ENCODE data around the gene PPP3CA.
A peak's percentile ranks its signal among the peaks of the same experiment; 100 is the strongest.

Gene PPP3CA

GRCh38 chr4:101104312-101105052, 242.8 kb downstream of the PPP3CA start:
- Histone ChIP-seq H3K9ac (ENCODE audit: low read length) (peak overlapping the region; percentile 9; the same call in 1 of the 2 replicates), H3K79me2 (ENCODE audit: insufficient read depth, low read length) (no peaks in the 10 kb centered on the region), H3K9me3 (ENCODE audit: low read length) (no peaks in the 10 kb centered on the region), H3K36me3 (ENCODE audit: insufficient read depth, low read length) (peaks cover 8% of the 10 kb centered on the region; the same call in 1 of the 2 replicates), H3K27ac (ENCODE audit: low read depth, low read length, poor library complexity, severe bottlenecking) (peak overlapping the region; percentile 86), H2AFZ (ENCODE audit: low read length) (no peak overlapping the region), H3F3A (ENCODE audit: insufficient read depth, low read length) (no peaks in the 10 kb centered on the region), H3K27me3 (ENCODE audit: insufficient read depth, low read length) (no peaks in the 10 kb centered on the region), H4K20me1 (ENCODE audit: insufficient read depth, low read length) (no peaks in the 10 kb centered on the region), H3K4me3 (ENCODE audit: low read depth, low read length, poor library complexity, severe bottlenecking) (peak overlapping the region; percentile 3), H3K4me2 (ENCODE audit: low read length) (peak overlapping the region; percentile 45), H3K4me1 (ENCODE audit: insufficient read depth, low read length, severe bottlenecking) (peaks cover 38% of the 10 kb centered on the region), H3K9me2 (ENCODE audit: low read depth, low read length) (no peaks in the 10 kb centered on the region)
- no peak for TF ChIP-seq EZH2 (IDR thresholded peaks at IDR 0.05; ENCODE audit: borderline replicate concordance, low read length)
- TF ChIP-seq, protein P1, sequence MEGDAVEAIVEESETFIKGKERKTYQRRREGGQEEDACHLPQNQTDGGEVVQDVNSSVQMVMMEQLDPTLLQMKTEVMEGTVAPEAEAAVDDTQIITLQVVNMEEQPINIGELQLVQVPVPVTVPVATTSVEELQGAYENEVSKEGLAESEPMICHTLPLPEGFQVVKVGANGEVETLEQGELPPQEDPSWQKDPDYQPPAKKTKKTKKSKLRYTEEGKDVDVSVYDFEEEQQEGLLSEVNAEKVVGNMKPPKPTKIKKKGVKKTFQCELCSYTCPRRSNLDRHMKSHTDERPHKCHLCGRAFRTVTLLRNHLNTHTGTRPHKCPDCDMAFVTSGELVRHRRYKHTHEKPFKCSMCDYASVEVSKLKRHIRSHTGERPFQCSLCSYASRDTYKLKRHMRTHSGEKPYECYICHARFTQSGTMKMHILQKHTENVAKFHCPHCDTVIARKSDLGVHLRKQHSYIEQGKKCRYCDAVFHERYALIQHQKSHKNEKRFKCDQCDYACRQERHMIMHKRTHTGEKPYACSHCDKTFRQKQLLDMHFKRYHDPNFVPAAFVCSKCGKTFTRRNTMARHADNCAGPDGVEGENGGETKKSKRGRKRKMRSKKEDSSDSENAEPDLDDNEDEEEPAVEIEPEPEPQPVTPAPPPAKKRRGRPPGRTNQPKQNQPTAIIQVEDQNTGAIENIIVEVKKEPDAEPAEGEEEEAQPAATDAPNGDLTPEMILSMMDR (IDR thresholded peaks at IDR 0.05; ENCODE audit: low read length): no peak

- Histone ChIP-seq H2AFZ (ENCODE audit: low read length) (no peak overlapping the region), H3K36me3 (ENCODE audit: insufficient read depth, low read length) (peaks cover 15% of the 10 kb centered on the region; the same call in 1 of the 2 replicates), H3K4me1 (ENCODE audit: insufficient read depth, low read length, severe bottlenecking) (peaks cover 38% of the 10 kb centered on the region), H3K27ac (ENCODE audit: low read depth, low read length, poor library complexity, severe bottlenecking) (peak overlapping the region; percentile 86), H3K9me2 (ENCODE audit: low read depth, low read length) (no peaks in the 10 kb centered on the region), H3K4me2 (ENCODE audit: low read length) (peak overlapping the region; percentile 45), H3K27me3 (ENCODE audit: insufficient read depth, low read length) (no peaks in the 10 kb centered on the region), H3K4me3 (ENCODE audit: low read depth, low read length, poor library complexity, severe bottlenecking) (peak overlapping the region; percentile 3), H3K79me2 (ENCODE audit: insufficient read depth, low read length) (no peaks in the 10 kb centered on the region), H3F3A (ENCODE audit: insufficient read depth, low read length) (no peaks in the 10 kb centered on the region), H3K9me3 (ENCODE audit: low read length) (no peaks in the 10 kb centered on the region), H4K20me1 (ENCODE audit: insufficient read depth, low read length) (no peaks in the 10 kb centered on the region), H3K9ac (ENCODE audit: low read length) (no peak overlapping the region; the same call in 1 of the 2 replicates)
- no peak for TF ChIP-seq EZH2 (IDR thresholded peaks at IDR 0.05; ENCODE audit: borderline replicate concordance, low read length)
- TF ChIP-seq, protein P1 (IDR thresholded peaks at IDR 0.05; ENCODE audit: low read length): no peak
Measured at GRCh38 chr4:101103381-101104142, 243.8 kb downstream of the PPP3CA start.

GRCh38 chr4:101102114-101102742, 245.1 kb downstream of the PPP3CA start:
- Histone ChIP-seq H3K4me3 (ENCODE audit: low read depth, low read length, poor library complexity, severe bottlenecking) (no peak overlapping the region), H4K20me1 (ENCODE audit: insufficient read depth, low read length) (no peaks in the 10 kb centered on the region), H3K36me3 (ENCODE audit: insufficient read depth, low read length) (peaks cover 15% of the 10 kb centered on the region; the same call in 1 of the 2 replicates), H3K9me3 (ENCODE audit: low read length) (no peaks in the 10 kb centered on the region), H3K9ac (ENCODE audit: low read length) (no peak overlapping the region), H3K4me2 (ENCODE audit: low read length) (no peak overlapping the region), H3K79me2 (ENCODE audit: insufficient read depth, low read length) (no peaks in the 10 kb centered on the region), H2AFZ (ENCODE audit: low read length) (no peak overlapping the region), H3K4me1 (ENCODE audit: insufficient read depth, low read length, severe bottlenecking) (peaks cover 38% of the 10 kb centered on the region), H3K27ac (ENCODE audit: low read depth, low read length, poor library complexity, severe bottlenecking) (peak overlapping the region; percentile 86), H3K9me2 (ENCODE audit: low read depth, low read length) (no peaks in the 10 kb centered on the region), H3K27me3 (ENCODE audit: insufficient read depth, low read length) (no peaks in the 10 kb centered on the region), H3F3A (ENCODE audit: insufficient read depth, low read length) (no peaks in the 10 kb centered on the region)
- TF ChIP-seq, protein P1 (IDR thresholded peaks at IDR 0.05; ENCODE audit: low read length): no peak
- TF ChIP-seq EZH2 (IDR thresholded peaks at IDR 0.05; ENCODE audit: borderline replicate concordance, low read length): no peak
